Measurements from ENCODE around the gene GOLPH3.
"Not testable (repeated sequence)": the region's sequence is repeated elsewhere in the genome, so short reads cannot be mapped to it uniquely, and the experiment has no call there.

GOLPH3 gene

GRCh38 chr5:32087086-32088082 lies 86.7 kb downstream of the GOLPH3 start:
- H3K27ac ChIP-seq (ENCODE audit: insufficient read depth in 1 of 2, low read depth in 1 of 2, low read length in 2 of 2, poor library complexity in 1 of 2, severe bottlenecking in 2 of 2): no peak overlapping the region
- no peak overlapping the region for H3K4me3 ChIP-seq (ENCODE audit: control insufficient read depth in 1 of 7, extremely low read depth in 1 of 7, insufficient read depth in 4 of 7, low read depth in 2 of 7, low read length in 6 of 7)
- ChIA-PET POLR2A (no interaction called here), CTCF (interaction anchor here (0.8 to 1.2 kb wide), 6 partner anchors 10 to 535 kb away, joined by 3 read pairs; no protein-coding TSS in a partner anchor)
- H3K9me3 ChIP-seq (ENCODE audit: control extremely low read depth in 1 of 5, control insufficient read depth in 4 of 5, insufficient read depth in 2 of 5, low read depth in 1 of 5, low read length in 4 of 5): no peaks in the 10 kb centered on the region
- WGBS (ENCODE audit: insufficient coverage): 97% methylated on average over 18 of the region's 24 CpGs
- peaks cover 0 to 5% (median 0%) of the 10 kb centered on the region in 4 experiments for H3K4me1 ChIP-seq (ENCODE audit: control extremely low read depth in 1 of 4, control insufficient read depth in 4 of 4, insufficient read depth in 4 of 4, low read length in 3 of 4)
- no peak for DNase-seq
- peaks cover 0 to 47% (median 9%) of the 10 kb centered on the region in 4 experiments for H3K36me3 ChIP-seq (ENCODE audit: control insufficient read depth in 4 of 4, insufficient read depth in 4 of 4, low read length in 3 of 4)
- no peaks in the 10 kb centered on the region for H3K27me3 ChIP-seq (replicated peaks in 2 of 5; ENCODE audit: control insufficient read depth in 4 of 5, insufficient read depth in 5 of 5, low read length in 4 of 5)

GRCh38 chr5:32083981-32084430 lies 90.1 kb downstream of the GOLPH3 start:
- Histone ChIP-seq H3K4me3 (ENCODE audit: control insufficient read depth in 1 of 7, extremely low read depth in 1 of 7, insufficient read depth in 4 of 7, low read depth in 2 of 7, low read length in 6 of 7) (no peak overlapping the region), H3K36me3 (ENCODE audit: control insufficient read depth in 4 of 4, insufficient read depth in 4 of 4, low read length in 3 of 4) (peaks cover 0 to 29% (median 5%) of the 10 kb centered on the region in 4 experiments), H3K27ac (ENCODE audit: insufficient read depth in 1 of 2, low read depth in 1 of 2, low read length in 2 of 2, poor library complexity in 1 of 2, severe bottlenecking in 2 of 2) (no peak overlapping the region), H3K9me3 (ENCODE audit: control extremely low read depth in 1 of 5, control insufficient read depth in 4 of 5, insufficient read depth in 2 of 5, low read depth in 1 of 5, low read length in 4 of 5) (no peaks in the 10 kb centered on the region), H3K27me3 (replicated peaks in 2 of 5; ENCODE audit: control insufficient read depth in 4 of 5, insufficient read depth in 5 of 5, low read length in 4 of 5) (no peaks in the 10 kb centered on the region), H3K4me1 (ENCODE audit: control extremely low read depth in 1 of 4, control insufficient read depth in 4 of 4, insufficient read depth in 4 of 4, low read length in 3 of 4) (peaks cover 0 to 5% (median 0%) of the 10 kb centered on the region in 4 experiments)
- WGBS (ENCODE audit: insufficient coverage): 84% methylated on average over 8 of the region's 10 CpGs
- POLR2A ChIA-PET: no interaction called here
- CTCF ChIA-PET: interaction anchor here (0.8 to 2.5 kb wide), 4 partner anchors 9 to 260 kb away, joined by 3 to 8 read pairs (median 5); no protein-coding TSS in a partner anchor
- DNase-seq: peak in 2 of 3 donors; percentile 27 to 50

- no peak for DNase-seq
- ChIA-PET POLR2A (no interaction called here), CTCF (no interaction called here)
- Histone ChIP-seq H3K9me3 (ENCODE audit: control extremely low read depth in 1 of 5, control insufficient read depth in 4 of 5, insufficient read depth in 2 of 5, low read depth in 1 of 5, low read length in 4 of 5) (no peaks in the 10 kb centered on the region), H3K27me3 (replicated peaks in 2 of 5; ENCODE audit: control insufficient read depth in 4 of 5, insufficient read depth in 5 of 5, low read length in 4 of 5) (no peaks in the 10 kb centered on the region), H3K4me3 (ENCODE audit: control insufficient read depth in 1 of 7, extremely low read depth in 1 of 7, insufficient read depth in 4 of 7, low read depth in 2 of 7, low read length in 6 of 7) (no peak overlapping the region), H3K4me1 (ENCODE audit: control extremely low read depth in 1 of 4, control insufficient read depth in 4 of 4, insufficient read depth in 4 of 4, low read length in 3 of 4) (peaks cover 0 to 5% (median 0%) of the 10 kb centered on the region in 4 experiments), H3K27ac (ENCODE audit: insufficient read depth in 1 of 2, low read depth in 1 of 2, low read length in 2 of 2, poor library complexity in 1 of 2, severe bottlenecking in 2 of 2) (no peak overlapping the region), H3K36me3 (ENCODE audit: control insufficient read depth in 4 of 4, insufficient read depth in 4 of 4, low read length in 3 of 4) (peaks cover 0 to 22% (median under 1%) of the 10 kb centered on the region in 4 experiments)
- 100% methylated on average over 3 of the region's 4 CpGs for WGBS (ENCODE audit: insufficient coverage)
Observed at GRCh38 chr5:32082701-32083100, 91.4 kb downstream of the GOLPH3 start.

GRCh38 chr5:32080565-32080964 lies 93.6 kb downstream of the GOLPH3 start:
- POLR2A ChIA-PET; H3K4me3 ChIP-seq (ENCODE audit: control insufficient read depth in 1 of 7, extremely low read depth in 1 of 7, insufficient read depth in 4 of 7, low read depth in 2 of 7, low read length in 6 of 7); H3K27ac ChIP-seq (ENCODE audit: insufficient read depth in 1 of 2, low read depth in 1 of 2, low read length in 2 of 2, poor library complexity in 1 of 2, severe bottlenecking in 2 of 2); H3K9me3 ChIP-seq (ENCODE audit: control extremely low read depth in 1 of 5, control insufficient read depth in 4 of 5, insufficient read depth in 2 of 5, low read depth in 1 of 5, low read length in 4 of 5); H3K4me1 ChIP-seq (ENCODE audit: control extremely low read depth in 1 of 4, control insufficient read depth in 4 of 4, insufficient read depth in 4 of 4, low read length in 3 of 4); H3K27me3 ChIP-seq (replicated peaks in 2 of 5; ENCODE audit: control insufficient read depth in 4 of 5, insufficient read depth in 5 of 5, low read length in 4 of 5); DNase-seq: not testable (repeated sequence)
- 71% methylated on average over 1 of the region's 1 CpG for WGBS (ENCODE audit: insufficient coverage)
- H3K36me3 ChIP-seq (ENCODE audit: control insufficient read depth in 4 of 4, insufficient read depth in 4 of 4, low read length in 3 of 4): peaks cover 0 to 13% (median under 1%) of the 10 kb centered on the region in 4 experiments
- CTCF ChIA-PET: interaction anchor here (1.5 to 1.7 kb wide), 3 partner anchors 10 to 255 kb away, joined by 4 to 8 read pairs (median 8); no protein-coding TSS in a partner anchor

GRCh38 chr5:32078855-32079254 lies 95.3 kb downstream of the GOLPH3 start:
- CTCF ChIA-PET: interaction anchor here (0.7 to 1.5 kb wide), 4 partner anchors 22 to 507 kb away, joined by 3 to 7 read pairs (median 4); no protein-coding TSS in a partner anchor
- H3K27me3 ChIP-seq (replicated peaks in 2 of 5; ENCODE audit: control insufficient read depth in 4 of 5, insufficient read depth in 5 of 5, low read length in 4 of 5); H3K27ac ChIP-seq (ENCODE audit: insufficient read depth in 1 of 2, low read depth in 1 of 2, low read length in 2 of 2, poor library complexity in 1 of 2, severe bottlenecking in 2 of 2); DNase-seq; H3K9me3 ChIP-seq (ENCODE audit: control extremely low read depth in 1 of 5, control insufficient read depth in 4 of 5, insufficient read depth in 2 of 5, low read depth in 1 of 5, low read length in 4 of 5); H3K4me3 ChIP-seq (ENCODE audit: control insufficient read depth in 1 of 7, extremely low read depth in 1 of 7, insufficient read depth in 4 of 7, low read depth in 2 of 7, low read length in 6 of 7); POLR2A ChIA-PET; H3K4me1 ChIP-seq (ENCODE audit: control extremely low read depth in 1 of 4, control insufficient read depth in 4 of 4, insufficient read depth in 4 of 4, low read length in 3 of 4): not testable (repeated sequence)
- 95% methylated on average over 4 of the region's 6 CpGs for WGBS (ENCODE audit: insufficient coverage)
- H3K36me3 ChIP-seq (ENCODE audit: control insufficient read depth in 4 of 4, insufficient read depth in 4 of 4, low read length in 3 of 4): peaks cover 0 to 22% (median 2%) of the 10 kb centered on the region in 4 experiments

GRCh38 chr5:32076699-32077695 lies 97.1 kb downstream of the GOLPH3 start:
- Histone ChIP-seq H3K4me1 (ENCODE audit: control extremely low read depth in 1 of 4, control insufficient read depth in 4 of 4, insufficient read depth in 4 of 4, low read length in 3 of 4) (no peaks in the 10 kb centered on the region), H3K9me3 (ENCODE audit: control extremely low read depth in 1 of 5, control insufficient read depth in 4 of 5, insufficient read depth in 2 of 5, low read depth in 1 of 5, low read length in 4 of 5) (no peaks in the 10 kb centered on the region), H3K36me3 (ENCODE audit: control insufficient read depth in 4 of 4, insufficient read depth in 4 of 4, low read length in 3 of 4) (peaks cover 0 to 34% (median 4%) of the 10 kb centered on the region in 4 experiments), H3K27me3 (replicated peaks in 2 of 5; ENCODE audit: control insufficient read depth in 4 of 5, insufficient read depth in 5 of 5, low read length in 4 of 5) (no peaks in the 10 kb centered on the region), H3K27ac (ENCODE audit: insufficient read depth in 1 of 2, low read depth in 1 of 2, low read length in 2 of 2, poor library complexity in 1 of 2, severe bottlenecking in 2 of 2) (no peak overlapping the region), H3K4me3 (ENCODE audit: control insufficient read depth in 1 of 7, extremely low read depth in 1 of 7, insufficient read depth in 4 of 7, low read depth in 2 of 7, low read length in 6 of 7) (no peak overlapping the region)
- WGBS (ENCODE audit: insufficient coverage): 71% methylated on average over 2 of the region's 4 CpGs
- peak; percentile 57 to 80 (median 69) for DNase-seq
- ChIA-PET CTCF (interaction anchor here (0.8 to 2.3 kb wide), 38 partner anchors 9 to 553 kb away, joined by 3 to 31 read pairs (median 4); no protein-coding TSS in a partner anchor), POLR2A (no interaction called here)
